HG03103 (cell line): ENCODE results near the gene RYK.
"Not testable (repeated sequence)": the region's sequence is repeated elsewhere in the genome, so short reads cannot be mapped to it uniquely, and the experiment has no call there.

Experiments used
- ATAC-seq: cut with Tn5 transposase; IDR thresholded peaks from one replicate; pipeline ENCODE4 v1.9.1; 2021; ENCODE audit warnings: low read depth; ENCODE audit not compliant: unreplicated experiment

RYK gene

GRCh38 chr3:134250717-134251220 is at the start of gene RYK:
RYK (minus strand) TSS chr3:134250859; CDS start chr3:134250654, 205 bp downstream.
- peak; percentile 75 for ATAC-seq

- ATAC-seq = no peak
These were observed 49.2 kb upstream of the RYK start for GRCh38 chr3:134299888-134300206.

- no peak for ATAC-seq
These were observed 48.7 kb upstream of the RYK start for GRCh38 chr3:134299185-134299887.

GRCh38 chr3:134298249-134298648 is 47.6 kb upstream of the RYK start:
- no peak for ATAC-seq

- no peak for ATAC-seq
These were observed 46.0 kb upstream of the RYK start for GRCh38 chr3:134296616-134297015.

- ATAC-seq = no peak
These were observed 45.3 kb upstream of the RYK start for GRCh38 chr3:134295930-134296329.

GRCh38 chr3:134294302-134295280 is 43.9 kb upstream of the RYK start:
- ATAC-seq = peak; percentile 99

GRCh38 chr3:134291319-134292254 is 40.9 kb upstream of the RYK start:
- no peak for ATAC-seq

- no peak for ATAC-seq
These were observed 36.9 kb upstream of the RYK start for GRCh38 chr3:134287512-134287911.

- ATAC-seq = no peak
These were observed 33.8 kb upstream of the RYK start for GRCh38 chr3:134284438-134284837.

GRCh38 chr3:134282659-134283047 is 32.0 kb upstream of the RYK start:
- ATAC-seq = no peak

GRCh38 chr3:134281912-134282658 is 31.4 kb upstream of the RYK start:
- no peak for ATAC-seq

- ATAC-seq = no peak
These were observed 28.8 kb upstream of the RYK start for GRCh38 chr3:134279466-134279865.

GRCh38 chr3:134277066-134277660 is 26.5 kb upstream of the RYK start:
- ATAC-seq = no peak

- no peak for ATAC-seq
These were observed 25.4 kb upstream of the RYK start for GRCh38 chr3:134276086-134276485.

GRCh38 chr3:134275110-134275509 is 24.5 kb upstream of the RYK start:
- not testable (repeated sequence) for ATAC-seq

GRCh38 chr3:134274571-134274970 is 23.9 kb upstream of the RYK start:
- ATAC-seq = no peak

GRCh38 chr3:134267996-134268395 is 17.3 kb upstream of the RYK start:
- no peak for ATAC-seq

GRCh38 chr3:134260987-134261386 is 10.3 kb upstream of the RYK start:
- ATAC-seq = no peak
